ENCODE results near the gene RGS3.

DNA sequence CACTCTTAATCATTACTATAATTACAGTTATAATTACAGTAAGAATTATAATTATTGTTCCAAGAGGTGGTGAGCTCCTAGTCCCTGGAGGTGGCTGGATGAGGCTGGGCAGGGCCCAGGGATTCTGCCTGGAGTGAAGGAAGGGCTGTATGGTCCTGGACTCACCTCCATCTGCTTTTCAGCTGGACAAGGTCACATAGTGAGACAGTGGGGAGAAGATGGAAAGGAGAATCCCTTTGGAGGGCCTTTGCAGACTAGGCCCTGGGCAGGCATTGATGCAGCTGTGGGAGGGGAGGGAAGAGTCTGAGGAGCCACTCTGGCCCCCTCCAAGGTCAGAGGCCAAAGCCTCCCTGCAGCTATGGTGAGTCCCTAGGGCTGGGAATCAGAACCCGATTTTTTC is 125.4 kb downstream of the RGS3 start:
- TF ChIP-seq, protein P1, sequence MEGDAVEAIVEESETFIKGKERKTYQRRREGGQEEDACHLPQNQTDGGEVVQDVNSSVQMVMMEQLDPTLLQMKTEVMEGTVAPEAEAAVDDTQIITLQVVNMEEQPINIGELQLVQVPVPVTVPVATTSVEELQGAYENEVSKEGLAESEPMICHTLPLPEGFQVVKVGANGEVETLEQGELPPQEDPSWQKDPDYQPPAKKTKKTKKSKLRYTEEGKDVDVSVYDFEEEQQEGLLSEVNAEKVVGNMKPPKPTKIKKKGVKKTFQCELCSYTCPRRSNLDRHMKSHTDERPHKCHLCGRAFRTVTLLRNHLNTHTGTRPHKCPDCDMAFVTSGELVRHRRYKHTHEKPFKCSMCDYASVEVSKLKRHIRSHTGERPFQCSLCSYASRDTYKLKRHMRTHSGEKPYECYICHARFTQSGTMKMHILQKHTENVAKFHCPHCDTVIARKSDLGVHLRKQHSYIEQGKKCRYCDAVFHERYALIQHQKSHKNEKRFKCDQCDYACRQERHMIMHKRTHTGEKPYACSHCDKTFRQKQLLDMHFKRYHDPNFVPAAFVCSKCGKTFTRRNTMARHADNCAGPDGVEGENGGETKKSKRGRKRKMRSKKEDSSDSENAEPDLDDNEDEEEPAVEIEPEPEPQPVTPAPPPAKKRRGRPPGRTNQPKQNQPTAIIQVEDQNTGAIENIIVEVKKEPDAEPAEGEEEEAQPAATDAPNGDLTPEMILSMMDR (IDR thresholded peaks at IDR 0.05 in 2 of 3, conservative IDR thresholded peaks at IDR 0.05 in 1 of 3; ENCODE audit: borderline replicate concordance in 1 of 3, insufficient read depth in 1 of 3, low read depth in 2 of 3, low read length in 2 of 3) = no peak
- TF ChIP-seq RAD21 (IDR thresholded peaks at IDR 0.05; ENCODE audit: low read depth) (no peak), POLR2A (IDR thresholded peaks at IDR 0.05; ENCODE audit: borderline replicate concordance, extremely low read depth, insufficient read depth, insufficient read length) (no peak), POLR2AphosphoS5 (IDR thresholded peaks at IDR 0.05; ENCODE audit: low read depth, low read length) (no peak), EZH2phosphoT487 (IDR thresholded peaks at IDR 0.05; ENCODE audit: borderline replicate concordance) (no peak), EZH2 (IDR thresholded peaks at IDR 0.05) (no peak)
